MG63 (cell line): Measurements from ENCODE around the gene GSN. TPM values are rescaled to one million over a fixed set of nuclear protein-coding genes. Genes with fewer than 3 reads are reported as not detected.

ENCODE experiments used
- DNase-seq: peaks from one replicate; pipeline ENCODE4 v3.0.0-alpha.2; 2020
- H3K27me3 ChIP-seq: fragments of 250-450 bp; sonication (Bioruptor Pico); 2 replicates; pipeline ENCODE4 v1.5.1; 2020; ENCODE audit warnings: mild to moderate bottlenecking, moderate library complexity
- H3K36me3 ChIP-seq: fragments of 250-450 bp; sonication (Bioruptor Pico); 2 replicates; pipeline ENCODE4 v1.5.1; 2020; ENCODE audit warnings: mild to moderate bottlenecking, moderate library complexity
- H3K4me3 ChIP-seq: fragments of 250-450 bp; sonication (Bioruptor Pico); 2 replicates; pipeline ENCODE4 v1.5.1; 2020; ENCODE audit warnings: mild to moderate bottlenecking, moderate library complexity
- H3K9me3 ChIP-seq: fragments of 250-450 bp; sonication (Bioruptor Pico); 2 replicates; pipeline ENCODE4 v1.5.1; 2020; ENCODE audit warnings: mild to moderate bottlenecking, moderate library complexity
- total RNA-seq: library from RNA; depleted of rRNA; stranded (reverse); fragments of >200 nt; shearing (Covaris generic); gene quantifications from 2 replicates; pipeline ENCODE4 v1.2.3, GENCODE V29; 2014; ENCODE audit warnings: low replicate concordance

GSN gene
- total RNA-seq, 1 experiment from 2014 or later, result 75.0 TPM

- no peaks in the 10 kb centered on the region for H3K9me3 ChIP-seq
- H3K27me3 ChIP-seq, result no peaks in the 10 kb centered on the region
- H3K36me3 ChIP-seq, result peaks cover 57% of the 10 kb centered on the region
- DNase-seq, result no peak
- no peak overlapping the region for H3K4me3 ChIP-seq
These were observed 92.8 kb downstream of the GSN start for GRCh38 chr9:121360601-121361374.

GRCh38 chr9:121362813-121363621 lies 95.1 kb downstream of the GSN start:
- H3K9me3 ChIP-seq, result no peaks in the 10 kb centered on the region
- no peaks in the 10 kb centered on the region for H3K27me3 ChIP-seq
- H3K36me3 ChIP-seq, result peaks cover 62% of the 10 kb centered on the region
- H3K4me3 ChIP-seq, result no peak overlapping the region
- DNase-seq, result peak; percentile 22

GRCh38 chr9:121363622-121363961 lies 95.6 kb downstream of the GSN start:
- no peak for DNase-seq
- H3K4me3 ChIP-seq, result no peak overlapping the region
- H3K27me3 ChIP-seq, result no peaks in the 10 kb centered on the region
- peaks cover 61% of the 10 kb centered on the region for H3K36me3 ChIP-seq
- H3K9me3 ChIP-seq, result no peaks in the 10 kb centered on the region

- Histone ChIP-seq H3K27me3 (no peaks in the 10 kb centered on the region), H3K36me3 (peaks cover 57% of the 10 kb centered on the region), H3K9me3 (no peaks in the 10 kb centered on the region), H3K4me3 (no peak overlapping the region)
- no peak for DNase-seq
These were observed 96.1 kb downstream of the GSN start for GRCh38 chr9:121364077-121364476.

GRCh38 chr9:121364886-121365285 lies 96.9 kb downstream of the GSN start:
- DNase-seq, result no peak
- peaks cover 51% of the 10 kb centered on the region for H3K36me3 ChIP-seq
- no peaks in the 10 kb centered on the region for H3K27me3 ChIP-seq
- H3K4me3 ChIP-seq, result no peak overlapping the region
- no peaks in the 10 kb centered on the region for H3K9me3 ChIP-seq

GRCh38 chr9:121365564-121365963 lies 97.6 kb downstream of the GSN start:
- no peaks in the 10 kb centered on the region for H3K9me3 ChIP-seq
- no peak for DNase-seq
- peaks cover 50% of the 10 kb centered on the region for H3K36me3 ChIP-seq
- H3K4me3 ChIP-seq, result no peak overlapping the region
- H3K27me3 ChIP-seq, result no peaks in the 10 kb centered on the region

GRCh38 chr9:121366611-121367192 lies 98.7 kb downstream of the GSN start:
- Histone ChIP-seq H3K36me3 (peaks cover 48% of the 10 kb centered on the region), H3K27me3 (no peaks in the 10 kb centered on the region), H3K4me3 (no peak overlapping the region; the same call in 1 of the 2 replicates), H3K9me3 (no peaks in the 10 kb centered on the region)
- no peak for DNase-seq

- DNase-seq, result no peak
- Histone ChIP-seq H3K4me3 (peak overlapping the region; percentile 65), H3K9me3 (no peaks in the 10 kb centered on the region), H3K27me3 (no peaks in the 10 kb centered on the region), H3K36me3 (peaks cover 43% of the 10 kb centered on the region)
These were observed 99.6 kb downstream of the GSN start for GRCh38 chr9:121367306-121368137.

- H3K4me3 ChIP-seq, result peak overlapping the region; percentile 65
- no peak for DNase-seq
- H3K27me3 ChIP-seq, result no peaks in the 10 kb centered on the region
- no peaks in the 10 kb centered on the region for H3K9me3 ChIP-seq
- H3K36me3 ChIP-seq, result peaks cover 43% of the 10 kb centered on the region
These were observed 100.2 kb downstream of the GSN start for GRCh38 chr9:121368138-121368522.

- Histone ChIP-seq H3K9me3 (no peaks in the 10 kb centered on the region), H3K4me3 (peak overlapping the region; percentile 65), H3K36me3 (peaks cover 40% of the 10 kb centered on the region), H3K27me3 (no peaks in the 10 kb centered on the region)
- no peak for DNase-seq
These were observed 100.8 kb downstream of the GSN start for GRCh38 chr9:121368745-121369144.

- peak; percentile 96 for DNase-seq
- Histone ChIP-seq H3K4me3 (peak within 1 kb of the TSS; percentile 65), H3K27me3 (no peaks in the 10 kb centered on the region), H3K9me3 (no peaks in the 10 kb centered on the region), H3K36me3 (peaks cover 32% of the 10 kb centered on the region)
These were observed 101.8 kb downstream of the GSN start, which contains the start of gene STOM for GRCh38 chr9:121369595-121370265. Gene STOM (minus strand): TSS chr9:121370250. CDS start chr9:121370187, 63 bp downstream.

GRCh38 chr9:121371495-121372061 lies 103.6 kb downstream of the GSN start:
- H3K9me3 ChIP-seq, result no peaks in the 10 kb centered on the region
- H3K4me3 ChIP-seq, result no peak overlapping the region
- no peak for DNase-seq
- H3K27me3 ChIP-seq, result no peaks in the 10 kb centered on the region
- peaks cover 17% of the 10 kb centered on the region for H3K36me3 ChIP-seq

GRCh38 chr9:121372239-121373010 lies 104.5 kb downstream of the GSN start:
- Histone ChIP-seq H3K27me3 (no peaks in the 10 kb centered on the region), H3K36me3 (peaks cover 10% of the 10 kb centered on the region), H3K4me3 (no peak overlapping the region), H3K9me3 (no peaks in the 10 kb centered on the region)
- no peak for DNase-seq

- Histone ChIP-seq H3K9me3 (no peaks in the 10 kb centered on the region), H3K4me3 (no peak overlapping the region), H3K27me3 (no peaks in the 10 kb centered on the region), H3K36me3 (peaks cover 3% of the 10 kb centered on the region; the same call in 1 of the 2 replicates)
- peak; percentile 67 for DNase-seq
These were observed 105.2 kb downstream of the GSN start for GRCh38 chr9:121373011-121373729.
